RCC 7860 (cell line): ENCODE data around the gene LRRC45.
A peak's percentile ranks its signal among the peaks of the same experiment; 100 is the strongest.

Experiments
- DNase-seq: peaks from one replicate; pipeline ENCODE4 v3.0.0-alpha.2; 2015; ENCODE audit warnings: low spot score
- FAIRE-seq: peaks from 2 replicates; lab custom pipeline; 2012; peaks lifted over from hg19 to GRCh38; lab: Jason Lieb, UNC

Gene LRRC45

GRCh38 chr17:81993729-81994592, 29.1 kb upstream of the LRRC45 start:
- DNase-seq (no peak), FAIRE-seq (no peak)

DNA sequence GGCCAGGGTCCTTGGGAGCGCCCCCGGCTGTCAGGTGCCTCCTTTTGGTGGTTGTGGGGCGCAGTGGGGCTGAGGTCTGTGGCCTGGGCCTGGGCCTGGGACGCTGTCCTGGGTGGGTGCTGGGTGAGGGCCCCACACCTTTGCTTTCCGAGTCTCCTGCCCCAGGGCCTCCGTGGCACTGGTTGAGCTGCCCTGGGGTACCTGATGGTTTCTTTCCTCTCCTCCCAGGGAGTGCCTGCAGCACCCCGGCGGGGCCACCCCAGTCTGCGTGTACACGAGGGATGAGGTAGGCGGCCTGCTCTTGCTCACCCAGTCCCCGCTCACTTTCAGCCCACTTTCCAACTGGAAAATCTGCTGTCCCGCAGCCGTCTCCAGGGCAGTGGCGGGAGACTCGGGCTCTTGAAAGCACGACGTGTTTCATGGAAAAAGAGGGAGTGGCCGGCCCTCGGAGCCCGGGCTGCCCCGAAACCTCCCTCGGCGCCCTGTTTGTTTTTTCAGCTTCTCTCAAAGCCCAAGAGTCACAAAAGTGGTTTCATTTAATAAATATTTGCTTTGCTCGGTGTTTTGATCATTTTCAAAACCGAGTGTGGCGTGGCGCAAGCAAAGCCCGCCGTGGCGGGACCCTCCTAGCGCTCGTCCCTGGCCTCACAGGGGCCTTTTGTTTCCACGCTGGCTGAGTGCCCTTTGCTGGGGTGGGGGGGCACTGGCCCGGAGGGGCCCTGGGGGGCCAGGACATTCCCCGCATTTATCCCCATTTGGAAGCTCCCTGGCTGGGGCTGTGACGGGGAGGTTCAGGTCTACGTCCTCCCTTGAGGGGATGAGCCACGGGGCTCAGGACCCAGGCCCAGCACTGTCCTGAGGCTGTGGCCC, 28.3 kb upstream of the LRRC45 start:
- DNase-seq (no peak), FAIRE-seq (no peak)

GRCh38 chr17:81995463-81996231, 27.5 kb upstream of the LRRC45 start:
- no peak for FAIRE-seq

DNA sequence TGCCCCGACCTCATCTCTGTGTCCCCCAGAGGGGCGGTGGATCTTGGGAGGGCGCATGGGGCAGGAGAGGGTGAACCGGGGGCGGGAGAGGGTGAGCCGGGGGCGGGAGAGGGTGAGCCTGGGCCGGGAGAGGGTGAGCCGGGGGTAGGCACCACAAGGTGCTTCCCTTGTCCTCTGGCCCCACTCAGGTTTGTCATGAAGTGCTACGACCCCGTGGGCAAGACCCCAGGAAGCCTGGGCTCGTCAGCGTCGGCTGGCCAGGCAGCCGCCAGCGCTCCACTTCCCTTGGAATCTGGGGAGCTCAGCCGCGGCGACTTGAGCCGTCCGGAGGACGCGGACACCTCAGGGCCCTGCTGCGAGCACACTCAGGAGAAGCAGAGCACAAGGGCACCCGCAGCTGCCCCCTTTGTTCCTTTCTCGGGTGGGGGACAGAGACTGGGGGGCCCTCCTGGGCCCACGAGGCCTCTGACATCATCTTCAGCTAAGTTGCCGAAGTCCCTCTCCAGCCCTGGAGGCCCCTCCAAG, 26.8 kb upstream of the LRRC45 start:
- no peak for DNase-seq
- FAIRE-seq, result no peak

More at GRCh38 chr17:81995463-81996231, 27.5 kb upstream of the LRRC45 start:
- DNase-seq, result no peak

DNA sequence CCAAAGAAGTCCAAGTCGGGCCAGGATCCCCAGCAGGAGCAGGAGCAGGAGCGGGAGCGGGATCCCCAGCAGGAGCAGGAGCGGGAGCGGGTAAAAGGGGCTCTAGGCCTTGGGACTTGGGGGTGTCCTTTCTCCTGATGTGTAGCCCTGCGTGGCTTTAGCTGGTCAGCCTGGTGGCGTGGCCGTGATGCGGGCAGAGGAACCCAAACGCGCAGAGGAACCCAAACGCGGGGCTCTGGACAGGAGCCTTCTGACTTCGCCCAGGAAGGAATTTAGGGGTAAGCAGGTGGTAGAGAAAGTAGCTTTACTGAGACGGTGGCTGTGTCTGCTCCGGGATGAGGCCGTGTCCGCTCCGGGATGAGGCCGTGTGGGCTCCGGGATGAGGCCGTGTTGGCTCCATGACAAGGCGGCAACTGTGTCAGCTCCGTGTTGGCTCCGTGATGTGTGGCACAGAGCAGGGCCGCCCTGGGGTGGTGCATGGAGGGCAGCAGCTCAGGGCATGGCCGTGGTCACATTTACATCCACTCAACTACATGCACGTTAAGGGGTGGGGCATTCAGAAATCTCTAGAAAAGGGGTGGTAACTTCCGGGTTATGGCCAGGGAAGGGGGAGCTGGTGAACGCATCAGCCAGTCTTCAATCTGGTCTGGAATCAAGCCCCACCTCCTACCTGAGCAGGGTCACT, 26.2 kb upstream of the LRRC45 start:
- DNase-seq (no peak), FAIRE-seq (no peak)

DNA sequence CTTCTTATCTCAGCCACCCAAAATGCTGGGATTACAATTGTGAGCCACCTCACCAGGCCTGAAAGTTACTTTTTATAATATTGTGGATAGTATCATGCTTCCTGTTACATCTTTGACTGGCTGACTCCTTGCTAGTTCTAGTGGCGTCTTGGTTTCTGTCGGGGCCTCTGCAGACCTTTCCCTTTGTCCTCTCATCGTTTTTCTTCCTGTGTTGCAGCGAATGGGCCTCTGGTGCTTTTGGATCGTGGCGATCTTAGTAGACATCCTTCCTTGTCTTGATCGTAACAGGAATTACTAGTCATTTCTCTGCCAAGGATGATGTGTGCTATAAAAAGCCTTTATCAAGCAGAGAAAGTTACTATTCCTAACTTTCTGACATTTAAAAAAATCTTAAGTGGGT, 24.9 kb upstream of the LRRC45 start:
- FAIRE-seq, result no peak
- DNase-seq, result no peak

- DNase-seq, result no peak
- no peak for FAIRE-seq
These were observed 24.2 kb upstream of the LRRC45 start for GRCh38 chr17:81998691-81999438.

- no peak for FAIRE-seq
- DNase-seq, result no peak
These were observed 23.5 kb upstream of the LRRC45 start for GRCh38 chr17:81999587-81999975.

DNA sequence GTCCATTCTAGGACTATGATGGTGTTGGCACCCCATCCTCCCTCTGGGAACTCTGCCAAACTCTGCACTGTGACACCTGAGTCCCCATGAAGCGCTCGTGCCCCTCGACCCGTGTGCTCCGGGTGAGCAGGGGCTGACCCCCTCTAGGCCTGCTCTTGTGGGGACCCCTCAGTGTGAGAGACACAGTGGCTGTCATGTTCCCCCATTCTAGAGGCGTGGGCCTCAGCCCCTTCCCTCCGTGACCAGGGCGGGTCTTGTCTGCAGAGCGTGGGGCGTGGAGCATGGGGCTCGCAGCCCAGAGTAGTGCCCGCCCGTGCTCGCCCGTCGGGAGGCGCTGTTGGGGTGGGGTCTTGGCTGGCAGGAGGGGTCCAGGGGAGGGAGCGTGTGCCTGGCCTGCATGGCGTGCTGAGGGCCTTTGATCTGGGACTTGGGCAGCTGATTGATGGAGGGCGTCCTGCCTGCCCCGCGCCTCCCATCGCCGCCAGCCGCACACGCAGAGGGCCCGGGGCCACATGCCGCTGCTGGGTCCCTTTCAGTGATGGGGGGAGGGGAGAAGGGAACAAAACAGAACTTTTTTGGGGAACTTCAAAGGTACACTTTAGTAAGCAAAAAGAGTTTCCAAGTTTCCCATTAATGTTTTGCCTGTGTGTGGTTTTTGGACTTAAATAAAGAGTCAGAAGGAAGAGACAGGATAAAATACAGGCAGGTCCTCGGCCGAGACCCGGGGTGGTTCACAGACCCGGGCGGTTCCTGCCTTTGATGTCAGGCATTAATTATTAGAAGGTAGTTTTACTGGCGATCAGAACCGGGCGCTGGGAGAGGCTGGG, 22.9 kb upstream of the LRRC45 start:
- DNase-seq, result no peak
- FAIRE-seq, result no peak

DNA sequence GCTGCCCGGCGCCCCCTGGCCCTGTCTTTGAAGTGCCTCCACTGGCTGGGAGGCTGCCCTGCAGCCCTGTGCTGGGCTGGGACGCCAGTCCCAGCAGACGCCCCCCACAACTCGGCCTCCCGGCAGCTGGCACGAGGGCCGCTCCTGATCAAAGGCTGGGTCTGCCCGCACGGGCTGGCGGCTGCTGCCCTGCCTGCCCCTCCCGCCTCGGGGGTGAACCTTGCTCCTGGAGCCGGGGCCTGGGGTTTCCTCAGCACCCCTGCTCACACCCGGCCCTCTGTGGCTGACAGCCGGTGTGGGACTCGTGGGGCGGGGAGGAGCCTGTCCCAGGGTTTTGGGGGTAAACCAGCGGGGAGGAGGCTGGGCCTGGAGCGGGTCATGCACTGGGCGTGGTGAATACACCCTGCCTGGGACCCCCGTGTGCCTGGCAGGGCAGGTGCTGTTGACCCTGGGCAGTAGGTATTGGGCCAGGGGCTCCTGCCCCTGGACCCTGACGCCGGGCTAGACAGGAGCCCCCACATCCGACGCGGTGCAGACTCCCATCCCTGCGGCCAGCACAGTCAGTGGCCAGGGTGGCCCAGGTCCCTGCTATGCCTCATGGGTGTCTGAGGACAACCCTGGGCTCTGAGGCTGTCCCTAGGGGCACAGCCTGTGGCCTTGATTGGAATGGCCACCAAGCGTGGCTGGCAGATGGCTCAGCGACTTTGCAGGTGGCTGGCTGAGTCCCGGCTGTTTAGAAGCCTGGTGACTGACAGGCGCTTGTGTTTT, 22.1 kb upstream of the LRRC45 start:
- DNase-seq, result no peak
- no peak for FAIRE-seq

- no peak for FAIRE-seq
These were observed 21.5 kb upstream of the LRRC45 start for GRCh38 chr17:82001571-82002056.

GRCh38 chr17:82003411-82004381, 19.4 kb upstream of the LRRC45 start:
- FAIRE-seq, result peak; percentile 94
- peak; percentile 96 for DNase-seq

More at GRCh38 chr17:82001571-82002056, 21.5 kb upstream of the LRRC45 start:
- DNase-seq, result no peak

DNA sequence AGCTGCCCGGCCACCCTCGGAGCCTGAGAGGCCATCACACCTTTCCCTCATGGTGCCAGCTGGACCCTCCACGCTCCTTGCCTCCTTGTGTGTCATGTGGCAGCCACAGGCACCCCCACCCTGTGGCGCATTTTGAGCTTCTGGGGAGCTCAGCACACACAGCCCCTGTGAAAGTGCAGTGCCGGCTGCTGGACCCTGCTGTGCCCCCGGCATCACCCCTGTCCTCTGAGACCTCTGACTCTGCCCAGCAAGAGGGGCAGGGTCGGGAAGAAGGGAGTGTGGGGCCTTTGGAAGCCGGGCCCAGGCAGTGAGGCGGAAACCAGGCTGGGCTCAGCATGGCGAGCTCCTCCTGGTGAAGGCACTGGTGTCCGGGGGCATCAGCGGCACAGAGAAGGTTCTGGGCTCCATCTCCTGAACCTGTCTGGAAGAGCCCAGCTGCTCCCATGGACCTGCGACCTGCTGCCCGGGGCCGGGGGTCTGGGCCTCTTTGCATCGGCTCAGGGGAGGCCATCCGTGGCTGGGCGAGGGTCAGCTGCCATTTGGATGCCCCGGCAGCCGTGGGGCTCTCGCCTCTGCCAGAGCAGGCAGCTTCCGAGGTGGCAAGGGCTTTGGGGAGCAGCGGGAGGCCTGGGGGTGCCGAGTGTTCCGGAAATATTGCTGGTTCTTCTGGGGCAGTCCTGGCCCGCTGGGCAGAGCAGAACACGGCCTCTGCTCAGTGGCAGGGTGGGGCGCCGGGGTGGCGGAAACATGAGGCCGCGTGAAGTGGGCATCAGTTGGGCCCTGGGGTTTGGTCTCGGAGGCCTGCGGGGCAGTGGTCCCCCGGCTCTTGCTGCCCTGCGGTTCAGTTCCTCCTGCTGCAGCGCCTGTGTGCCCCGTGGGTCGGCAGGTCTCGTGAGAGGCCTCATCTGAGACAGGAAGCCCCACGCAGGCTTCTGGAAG, 18.3 kb upstream of the LRRC45 start:
- DNase-seq (no peak), FAIRE-seq (no peak)

DNA sequence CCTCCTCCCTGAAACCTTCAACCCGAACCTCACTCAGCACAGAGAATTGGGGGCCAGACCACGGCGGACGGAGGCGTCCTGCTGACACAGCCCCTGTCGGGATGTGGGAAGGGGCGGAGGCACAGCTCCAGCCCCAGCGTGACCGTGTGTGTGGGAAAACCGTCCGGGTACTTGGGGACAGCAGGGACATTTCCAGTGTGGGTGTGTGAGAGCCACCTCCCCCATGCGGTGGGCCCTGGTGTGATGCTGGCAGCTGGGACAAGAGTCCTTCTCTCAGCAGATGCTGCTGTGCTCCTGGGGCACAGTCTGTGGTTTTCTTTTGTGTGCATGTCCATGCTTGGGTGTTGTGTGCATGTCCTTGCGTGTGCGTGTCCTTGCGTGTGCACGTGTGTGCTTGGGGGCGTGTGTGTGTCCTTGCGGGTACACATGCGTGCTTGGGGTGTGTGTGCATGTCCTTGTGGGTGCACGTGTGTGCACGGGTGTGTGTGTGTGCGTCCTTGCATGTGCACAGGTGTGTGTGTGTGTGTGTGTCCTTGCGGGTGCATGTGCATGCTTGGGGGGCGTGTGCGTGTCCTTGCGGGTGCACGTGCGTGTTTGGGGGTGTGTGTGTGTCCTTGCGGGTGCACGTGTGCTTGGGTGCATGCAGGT, 17.3 kb upstream of the LRRC45 start:
- DNase-seq (no peak), FAIRE-seq (no peak)
